ENCODE data around the gene CBLC.

CBLC gene

DNA sequence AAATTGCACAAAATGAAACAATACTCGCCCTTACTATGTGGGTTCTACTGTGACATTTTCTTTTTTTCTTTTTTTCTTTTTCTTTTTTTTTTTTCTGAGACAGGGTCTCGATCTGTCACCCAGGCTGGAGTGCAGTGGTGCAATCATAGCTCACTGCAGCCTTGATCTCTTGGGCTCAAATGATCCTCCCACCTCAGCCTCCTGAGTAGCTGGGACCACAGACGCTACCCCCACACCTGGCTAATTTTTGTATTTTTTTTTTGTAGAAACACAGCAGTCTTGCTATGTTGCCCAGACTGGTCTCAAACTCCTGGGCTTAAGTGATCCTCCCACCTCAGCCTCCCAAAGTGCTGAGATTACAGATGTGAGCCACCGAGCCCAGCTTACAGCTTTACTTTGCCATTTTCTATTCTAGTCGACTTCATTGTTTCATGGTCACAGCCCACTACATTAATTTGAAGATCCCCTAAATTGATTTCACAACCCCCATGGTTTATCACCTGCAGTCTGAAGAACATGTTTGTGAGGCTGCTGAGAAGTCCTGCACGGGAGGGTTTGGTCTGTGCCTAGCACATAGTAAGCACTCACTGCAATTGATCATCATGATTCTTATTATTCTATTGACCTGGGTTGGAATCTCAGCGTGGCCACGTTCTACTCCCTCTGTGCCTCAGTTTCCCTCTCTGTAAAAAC, 25.4 kb upstream of the CBLC start:
- no peaks in the 10 kb centered on the region for H3K27me3 ChIP-seq (replicated peaks in 2 of 5; ENCODE audit: control insufficient read depth in 4 of 5, insufficient read depth in 5 of 5, low read length in 4 of 5)
- peaks cover 0 to 56% (median 25%) of the 10 kb centered on the region in 4 experiments for H3K36me3 ChIP-seq (ENCODE audit: control insufficient read depth in 4 of 4, insufficient read depth in 4 of 4, low read length in 3 of 4)
- peak overlapping the region in 6 of 7 experiments; percentile 25 to 92 (median 52) for H3K4me3 ChIP-seq (ENCODE audit: control insufficient read depth in 1 of 7, extremely low read depth in 1 of 7, insufficient read depth in 4 of 7, low read depth in 2 of 7, low read length in 6 of 7)
- POLR2A ChIA-PET = interaction anchor here (0.5 to 3.2 kb wide), 7 partner anchors 9 to 105 kb away, joined by 3 to 36 read pairs (median 3); no protein-coding TSS in a partner anchor
- peaks cover 22 to 87% (median 82%) of the 10 kb centered on the region in 4 experiments for H3K4me1 ChIP-seq (ENCODE audit: control extremely low read depth in 1 of 4, control insufficient read depth in 4 of 4, insufficient read depth in 4 of 4, low read length in 3 of 4)
- CTCF ChIA-PET = interaction anchor here (1.4 to 4.8 kb wide), 7 partner anchors 7 to 62 kb away, joined by 3 to 47 read pairs (median 6); no protein-coding TSS in a partner anchor
- peak overlapping the region; percentile 36 to 88 for H3K27ac ChIP-seq (ENCODE audit: insufficient read depth in 1 of 2, low read depth in 1 of 2, low read length in 2 of 2, poor library complexity in 1 of 2, severe bottlenecking in 2 of 2)
- WGBS (ENCODE audit: insufficient coverage) = 85% methylated on average over 3 of the region's 8 CpGs
- H3K9me3 ChIP-seq (ENCODE audit: control extremely low read depth in 1 of 5, control insufficient read depth in 4 of 5, insufficient read depth in 2 of 5, low read depth in 1 of 5, low read length in 4 of 5) = no peaks in the 10 kb centered on the region
- DNase-seq = no peak

DNA sequence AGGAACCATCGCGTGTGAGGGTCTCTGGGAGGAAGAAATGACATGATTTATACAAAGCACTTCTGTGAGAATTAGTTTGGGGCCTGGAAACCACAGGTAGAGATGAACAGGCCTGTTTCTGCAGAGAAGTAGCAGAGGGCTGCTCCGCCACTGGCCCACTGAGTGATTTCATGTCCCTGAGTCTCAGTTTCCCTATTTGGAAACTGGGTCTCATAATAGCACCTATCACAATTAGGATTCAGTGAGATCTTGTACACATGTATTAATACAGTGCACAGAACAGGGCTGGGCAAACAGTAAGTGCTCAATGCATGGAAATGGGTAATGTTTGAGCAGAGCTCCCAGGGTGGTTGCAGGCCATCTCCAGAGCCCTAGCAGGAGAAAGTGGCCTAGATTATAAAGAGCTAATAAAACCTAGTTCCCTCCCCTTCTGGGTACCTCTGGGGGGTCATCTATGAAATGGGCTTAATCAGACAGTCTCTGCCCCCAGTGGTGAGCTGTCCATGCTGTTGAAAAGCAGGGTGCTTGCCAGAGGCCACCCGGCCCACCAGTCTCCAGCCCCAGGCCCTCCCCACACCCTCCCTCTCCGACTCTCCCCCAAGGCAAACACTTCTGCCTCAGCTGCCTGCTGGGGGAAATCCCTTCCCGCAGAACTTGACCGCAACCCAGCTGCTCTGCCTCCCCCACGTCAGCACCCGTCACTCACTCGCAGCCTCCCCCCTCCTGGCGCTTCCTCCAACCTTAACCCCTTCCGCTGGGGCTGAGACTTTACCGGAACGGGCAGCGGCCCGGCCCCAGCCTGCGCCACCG, 24.7 kb upstream of the CBLC start:
- Histone ChIP-seq H3K27ac (ENCODE audit: insufficient read depth in 1 of 2, low read depth in 1 of 2, low read length in 2 of 2, poor library complexity in 1 of 2, severe bottlenecking in 2 of 2) (peak overlapping the region; percentile 36 to 88), H3K27me3 (replicated peaks in 2 of 5; ENCODE audit: control insufficient read depth in 4 of 5, insufficient read depth in 5 of 5, low read length in 4 of 5) (no peaks in the 10 kb centered on the region), H3K36me3 (ENCODE audit: control insufficient read depth in 4 of 4, insufficient read depth in 4 of 4, low read length in 3 of 4) (peaks cover 3 to 64% (median 30%) of the 10 kb centered on the region in 4 experiments), H3K4me1 (ENCODE audit: control extremely low read depth in 1 of 4, control insufficient read depth in 4 of 4, insufficient read depth in 4 of 4, low read length in 3 of 4) (peaks cover 22 to 82% (median 77%) of the 10 kb centered on the region in 4 experiments), H3K4me3 (ENCODE audit: control insufficient read depth in 1 of 7, extremely low read depth in 1 of 7, insufficient read depth in 4 of 7, low read depth in 2 of 7, low read length in 6 of 7) (peak overlapping the region in 6 of 7 experiments; percentile 25 to 92 (median 59)), H3K9me3 (ENCODE audit: control extremely low read depth in 1 of 5, control insufficient read depth in 4 of 5, insufficient read depth in 2 of 5, low read depth in 1 of 5, low read length in 4 of 5) (no peaks in the 10 kb centered on the region)
- CTCF ChIA-PET = interaction anchor here (0.7 to 4.8 kb wide), 8 partner anchors 8 to 63 kb away, joined by 3 to 47 read pairs (median 6); no protein-coding TSS in a partner anchor
- POLR2A ChIA-PET = interaction anchor here (0.5 to 3.2 kb wide), 9 partner anchors 10 to 104 kb away, joined by 3 to 36 read pairs (median 6); no protein-coding TSS in a partner anchor
- DNase-seq = peak; percentile 98 to 100 (median 100)
- 7% methylated on average over 14 of the region's 18 CpGs for WGBS (ENCODE audit: insufficient coverage)

DNA sequence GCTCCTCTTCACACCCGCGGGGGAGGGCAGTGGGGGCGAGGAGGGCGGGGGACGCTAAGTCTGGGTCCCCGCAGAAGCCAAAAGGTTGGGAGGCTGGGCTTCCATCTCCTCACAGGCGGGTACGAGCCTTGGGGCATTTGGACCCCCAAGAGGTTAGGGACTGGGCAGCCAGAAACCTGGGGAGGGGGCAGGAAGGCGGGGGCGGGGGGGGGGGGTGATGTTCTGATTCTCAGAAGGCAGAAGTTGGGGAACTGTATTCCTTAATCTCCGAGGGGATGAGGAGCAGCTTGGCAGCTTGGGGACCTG, 24.1 kb upstream of the CBLC start:
- Histone ChIP-seq H3K27ac (ENCODE audit: insufficient read depth in 1 of 2, low read depth in 1 of 2, low read length in 2 of 2, poor library complexity in 1 of 2, severe bottlenecking in 2 of 2) (peak overlapping the region; percentile 84 to 88), H3K4me1 (ENCODE audit: control extremely low read depth in 1 of 4, control insufficient read depth in 4 of 4, insufficient read depth in 4 of 4, low read length in 3 of 4) (peaks cover 22 to 86% (median 79%) of the 10 kb centered on the region in 4 experiments), H3K36me3 (ENCODE audit: control insufficient read depth in 4 of 4, insufficient read depth in 4 of 4, low read length in 3 of 4) (peaks cover 3 to 69% (median 34%) of the 10 kb centered on the region in 4 experiments), H3K9me3 (ENCODE audit: control extremely low read depth in 1 of 5, control insufficient read depth in 4 of 5, insufficient read depth in 2 of 5, low read depth in 1 of 5, low read length in 4 of 5) (no peaks in the 10 kb centered on the region), H3K27me3 (replicated peaks in 2 of 5; ENCODE audit: control insufficient read depth in 4 of 5, insufficient read depth in 5 of 5, low read length in 4 of 5) (no peaks in the 10 kb centered on the region), H3K4me3 (ENCODE audit: control insufficient read depth in 1 of 7, extremely low read depth in 1 of 7, insufficient read depth in 4 of 7, low read depth in 2 of 7, low read length in 6 of 7) (peak overlapping the region; percentile 19 to 80 (median 66))
- POLR2A ChIA-PET = interaction anchor here (0.8 to 3.2 kb wide), 7 partner anchors 11 to 32 kb away, joined by 3 to 36 read pairs (median 7); no protein-coding TSS in a partner anchor
- WGBS (ENCODE audit: insufficient coverage) = 0% methylated on average over 2 of the region's 11 CpGs
- DNase-seq = no peak
- CTCF ChIA-PET = interaction anchor here (0.7 to 4.8 kb wide), 8 partner anchors 9 to 64 kb away, joined by 3 to 47 read pairs (median 6); no protein-coding TSS in a partner anchor

DNA sequence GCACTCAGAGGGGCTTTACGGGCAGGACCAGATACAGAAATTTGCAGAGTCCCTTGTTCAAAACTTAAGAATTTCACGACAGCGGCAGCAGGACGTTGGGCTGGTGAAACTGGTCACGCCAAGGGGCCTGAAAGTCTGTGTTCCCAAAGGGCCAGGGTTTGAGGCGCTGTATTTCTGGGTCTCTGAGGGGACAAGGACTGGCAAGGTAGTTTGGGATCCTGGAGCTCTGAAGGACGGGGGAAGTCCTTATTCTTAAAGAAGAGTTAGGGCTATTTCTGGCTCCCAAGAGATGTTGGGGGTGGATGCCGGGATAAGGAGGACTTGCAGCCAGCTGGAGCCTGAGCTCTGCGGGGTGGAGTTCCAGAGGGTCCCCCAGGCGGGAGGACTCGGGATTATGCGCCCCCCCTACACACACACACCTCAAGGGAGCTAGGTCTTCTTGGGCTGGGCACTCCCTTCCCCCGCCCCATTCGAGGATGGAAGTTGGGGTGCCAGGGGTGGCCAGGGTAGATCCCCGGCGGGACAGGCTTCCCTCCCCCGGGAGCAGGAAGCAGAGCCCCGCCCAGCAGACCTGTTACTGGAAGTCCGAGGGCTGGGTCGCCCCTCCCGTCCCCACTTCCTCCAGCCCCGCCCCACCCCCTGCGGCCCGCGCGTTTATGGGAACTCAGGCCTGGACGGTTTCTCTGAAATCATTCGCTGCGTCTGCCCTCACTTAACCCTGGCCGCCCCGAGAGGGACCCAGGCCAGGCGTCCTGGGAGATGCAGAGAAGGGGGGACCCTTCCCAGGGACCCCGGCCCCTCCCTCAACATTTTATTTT, 23.5 kb upstream of the CBLC start:
- H3K27ac ChIP-seq (ENCODE audit: insufficient read depth in 1 of 2, low read depth in 1 of 2, low read length in 2 of 2, poor library complexity in 1 of 2, severe bottlenecking in 2 of 2) = peak overlapping the region; percentile 84 to 88
- peak in 2 of 3 donors; percentile 69 to 71 for DNase-seq
- H3K4me1 ChIP-seq (ENCODE audit: control extremely low read depth in 1 of 4, control insufficient read depth in 4 of 4, insufficient read depth in 4 of 4, low read length in 3 of 4) = peaks cover 22 to 87% (median 79%) of the 10 kb centered on the region in 4 experiments
- POLR2A ChIA-PET = interaction anchor here (0.7 to 3.2 kb wide), 8 partner anchors 12 to 32 kb away, joined by 3 to 36 read pairs (median 9); no protein-coding TSS in a partner anchor
- peak overlapping the region; percentile 19 to 80 (median 66) for H3K4me3 ChIP-seq (ENCODE audit: control insufficient read depth in 1 of 7, extremely low read depth in 1 of 7, insufficient read depth in 4 of 7, low read depth in 2 of 7, low read length in 6 of 7)
- CTCF ChIA-PET = interaction anchor here (1.1 to 4.8 kb wide), 8 partner anchors 9 to 64 kb away, joined by 3 to 47 read pairs (median 6); no protein-coding TSS in a partner anchor
- H3K36me3 ChIP-seq (ENCODE audit: control insufficient read depth in 4 of 4, insufficient read depth in 4 of 4, low read length in 3 of 4) = peaks cover 3 to 72% (median 37%) of the 10 kb centered on the region in 4 experiments
- 2% methylated on average over 20 of the region's 33 CpGs for WGBS (ENCODE audit: insufficient coverage)
- no peaks in the 10 kb centered on the region for H3K9me3 ChIP-seq (ENCODE audit: control extremely low read depth in 1 of 5, control insufficient read depth in 4 of 5, insufficient read depth in 2 of 5, low read depth in 1 of 5, low read length in 4 of 5)
- H3K27me3 ChIP-seq (replicated peaks in 2 of 5; ENCODE audit: control insufficient read depth in 4 of 5, insufficient read depth in 5 of 5, low read length in 4 of 5) = no peaks in the 10 kb centered on the region

DNA sequence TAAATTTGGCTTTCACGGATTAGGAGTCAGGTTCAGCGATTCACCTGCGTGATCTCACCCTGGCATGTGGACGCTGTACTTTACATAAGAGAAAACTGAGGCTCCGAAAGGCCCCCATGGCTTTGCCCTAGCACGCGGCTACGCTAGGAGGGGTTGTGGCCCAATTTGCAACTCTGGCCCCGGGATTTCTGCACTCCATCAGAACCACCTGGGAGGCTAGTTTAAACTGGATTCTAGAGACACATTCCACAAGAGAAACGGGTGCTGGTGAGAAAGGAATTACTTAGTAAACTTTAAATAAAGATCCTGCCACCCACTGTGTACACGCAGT, 23.0 kb upstream of the CBLC start:
- Histone ChIP-seq H3K27me3 (replicated peaks in 2 of 5; ENCODE audit: control insufficient read depth in 4 of 5, insufficient read depth in 5 of 5, low read length in 4 of 5) (no peaks in the 10 kb centered on the region), H3K4me1 (ENCODE audit: control extremely low read depth in 1 of 4, control insufficient read depth in 4 of 4, insufficient read depth in 4 of 4, low read length in 3 of 4) (peaks cover 19 to 85% (median 75%) of the 10 kb centered on the region in 4 experiments), H3K27ac (ENCODE audit: insufficient read depth in 1 of 2, low read depth in 1 of 2, low read length in 2 of 2, poor library complexity in 1 of 2, severe bottlenecking in 2 of 2) (peak overlapping the region; percentile 84 to 88), H3K36me3 (ENCODE audit: control insufficient read depth in 4 of 4, insufficient read depth in 4 of 4, low read length in 3 of 4) (peaks cover 4 to 76% (median 38%) of the 10 kb centered on the region in 4 experiments), H3K4me3 (ENCODE audit: control insufficient read depth in 1 of 7, extremely low read depth in 1 of 7, insufficient read depth in 4 of 7, low read depth in 2 of 7, low read length in 6 of 7) (peak overlapping the region in 5 of 7 experiments; percentile 17 to 80 (median 69)), H3K9me3 (ENCODE audit: control extremely low read depth in 1 of 5, control insufficient read depth in 4 of 5, insufficient read depth in 2 of 5, low read depth in 1 of 5, low read length in 4 of 5) (no peaks in the 10 kb centered on the region)
- ChIA-PET POLR2A (interaction anchor here (0.7 to 3.2 kb wide), 6 partner anchors 11 to 33 kb away, joined by 3 to 36 read pairs (median 8); no protein-coding TSS in a partner anchor), CTCF (interaction anchor here (0.8 to 4.8 kb wide), 10 partner anchors 10 to 40 kb away, joined by 3 to 47 read pairs (median 4); no protein-coding TSS in a partner anchor)
- WGBS (ENCODE audit: insufficient coverage) = 27% methylated on average over 7 of the region's 11 CpGs
- DNase-seq = no peak

DNA sequence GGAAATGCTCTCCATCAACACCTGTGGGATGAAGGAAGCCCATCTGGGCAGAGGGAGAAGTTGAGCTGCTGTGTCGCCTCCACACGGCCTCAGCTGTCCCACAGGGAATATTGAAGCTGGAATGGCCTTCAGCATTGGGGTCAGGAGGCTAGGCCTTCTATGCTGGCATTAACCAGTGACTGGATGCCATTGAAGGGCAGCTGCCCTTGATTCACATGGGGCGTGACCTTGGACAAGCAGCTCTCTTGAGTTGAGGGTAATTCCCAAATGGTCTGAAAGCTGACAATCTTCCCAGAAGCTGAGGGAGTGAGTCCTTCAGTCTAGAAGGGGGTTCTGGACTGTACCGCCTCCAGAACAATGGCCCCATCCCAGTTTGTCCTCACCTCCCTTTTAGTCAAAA, 22.5 kb upstream of the CBLC start:
- Histone ChIP-seq H3K4me1 (ENCODE audit: control extremely low read depth in 1 of 4, control insufficient read depth in 4 of 4, insufficient read depth in 4 of 4, low read length in 3 of 4) (peaks cover 15 to 82% (median 70%) of the 10 kb centered on the region in 4 experiments), H3K9me3 (ENCODE audit: control extremely low read depth in 1 of 5, control insufficient read depth in 4 of 5, insufficient read depth in 2 of 5, low read depth in 1 of 5, low read length in 4 of 5) (no peaks in the 10 kb centered on the region), H3K36me3 (ENCODE audit: control insufficient read depth in 4 of 4, insufficient read depth in 4 of 4, low read length in 3 of 4) (peaks cover 8 to 76% (median 38%) of the 10 kb centered on the region in 4 experiments), H3K4me3 (ENCODE audit: control insufficient read depth in 1 of 7, extremely low read depth in 1 of 7, insufficient read depth in 4 of 7, low read depth in 2 of 7, low read length in 6 of 7) (peak overlapping the region in 4 of 7 experiments; percentile 15 to 80 (median 74)), H3K27ac (ENCODE audit: insufficient read depth in 1 of 2, low read depth in 1 of 2, low read length in 2 of 2, poor library complexity in 1 of 2, severe bottlenecking in 2 of 2) (peak overlapping the region in 1 of 2 experiments; percentile 88), H3K27me3 (replicated peaks in 2 of 5; ENCODE audit: control insufficient read depth in 4 of 5, insufficient read depth in 5 of 5, low read length in 4 of 5) (no peaks in the 10 kb centered on the region)
- WGBS (ENCODE audit: insufficient coverage) = 80% methylated on average over 4 of the region's 4 CpGs
- ChIA-PET CTCF (interaction anchor here (0.8 to 4.8 kb wide), 10 partner anchors 9 to 67 kb away, joined by 3 to 47 read pairs (median 4); no protein-coding TSS in a partner anchor), POLR2A (interaction anchor here (0.9 to 2.9 kb wide), 3 partner anchors 10 to 33 kb away, joined by 3 to 17 read pairs (median 11); no protein-coding TSS in a partner anchor)
- no peak for DNase-seq

All from common myeloid progenitor, CD34-positive (primary cell).